ENCODE results near the gene ACE.
"Not testable (repeated sequence)": the region's sequence is repeated elsewhere in the genome, so short reads cannot be mapped to it uniquely, and the experiment has no call there.

Gene ACE

GRCh38 chr17:63445065-63445464 lies 31.8 kb upstream of the ACE start:
- no peak for DNase-seq

- no peak for DNase-seq
Observed at GRCh38 chr17:63445571-63445953, 31.3 kb upstream of the ACE start.

GRCh38 chr17:63445954-63446752 lies 30.7 kb upstream of the ACE start, which contains the start of gene CYB561:
CYB561 (minus strand) TSS chr17:63446306; CDS start chr17:63437547, 8,759 bp downstream.
- no peak for DNase-seq

GRCh38 chr17:63446753-63447470 lies 29.9 kb upstream of the ACE start:
- peak; percentile 26 for DNase-seq

- no peak for DNase-seq
Observed at GRCh38 chr17:63447471-63448009, 29.3 kb upstream of the ACE start.

GRCh38 chr17:63448655-63449054 lies 28.2 kb upstream of the ACE start:
- no peak for DNase-seq

- no peak for DNase-seq
Observed at GRCh38 chr17:63450551-63450950, 26.3 kb upstream of the ACE start.

- no peak for DNase-seq
Observed at GRCh38 chr17:63451150-63451549, 25.7 kb upstream of the ACE start.

- no peak for DNase-seq
Observed at GRCh38 chr17:63452046-63452961, 24.6 kb upstream of the ACE start.

GRCh38 chr17:63452962-63453551 lies 23.8 kb upstream of the ACE start:
- no peak for DNase-seq

- DNase-seq = not testable (repeated sequence)
Observed at GRCh38 chr17:63454357-63454756, 22.5 kb upstream of the ACE start.

- no peak for DNase-seq
Observed at GRCh38 chr17:63454915-63455314, 21.9 kb upstream of the ACE start.

GRCh38 chr17:63455417-63455816 lies 21.4 kb upstream of the ACE start:
- DNase-seq = no peak

GRCh38 chr17:63458478-63458877 lies 18.4 kb upstream of the ACE start:
- no peak for DNase-seq

GRCh38 chr17:63460018-63460417 lies 16.8 kb upstream of the ACE start:
- DNase-seq = no peak

GRCh38 chr17:63463771-63464170 lies 13.1 kb upstream of the ACE start:
- no peak for DNase-seq

- no peak for DNase-seq
Observed at GRCh38 chr17:63464691-63465236, 12.1 kb upstream of the ACE start.

GRCh38 chr17:63468099-63468498 lies 8.8 kb upstream of the ACE start:
- DNase-seq = not testable (repeated sequence)

GRCh38 chr17:63474174-63474573 lies 2.7 kb upstream of the ACE start:
- DNase-seq = no peak

GRCh38 chr17:63474586-63475460 lies 2.0 kb upstream of the ACE start:
- DNase-seq = no peak
